NCI-H2029 (cell line): ENCODE results near the gene BTBD16.

Experiments used
- DNase-seq: peaks from one replicate; lab custom pipeline; 2025; lab: John Stamatoyannopoulos, UW

Gene BTBD16

GRCh38 chr10:122343936-122344335, 72.8 kb downstream of the BTBD16 start:
- DNase-seq, result no peak

- no peak for DNase-seq
Measured at GRCh38 chr10:122344741-122345258, 73.7 kb downstream of the BTBD16 start.

GRCh38 chr10:122346326-122346950, 75.3 kb downstream of the BTBD16 start:
- no peak for DNase-seq

- DNase-seq, result no peak
Measured at GRCh38 chr10:122347170-122347841, 76.2 kb downstream of the BTBD16 start.

- no peak for DNase-seq
Measured at GRCh38 chr10:122348512-122348911, 77.4 kb downstream of the BTBD16 start.

- DNase-seq, result no peak
Measured at GRCh38 chr10:122348935-122349361, 77.9 kb downstream of the BTBD16 start.

GRCh38 chr10:122349758-122350369, 78.8 kb downstream of the BTBD16 start:
- no peak for DNase-seq

- no peak for DNase-seq
Measured at GRCh38 chr10:122350893-122351292, 79.8 kb downstream of the BTBD16 start.

- no peak for DNase-seq
Measured at GRCh38 chr10:122352817-122353525, 81.9 kb downstream of the BTBD16 start.

GRCh38 chr10:122354383-122354782, 83.3 kb downstream of the BTBD16 start:
- DNase-seq, result no peak

- DNase-seq, result no peak
Measured at GRCh38 chr10:122357685-122358084, 86.6 kb downstream of the BTBD16 start.

GRCh38 chr10:122359621-122360020, 88.5 kb downstream of the BTBD16 start:
- DNase-seq, result no peak

GRCh38 chr10:122361046-122361445, 90.0 kb downstream of the BTBD16 start:
- no peak for DNase-seq

GRCh38 chr10:122362031-122362592, 91.0 kb downstream of the BTBD16 start:
- DNase-seq, result no peak

GRCh38 chr10:122362621-122363020, 91.5 kb downstream of the BTBD16 start:
- DNase-seq, result no peak

GRCh38 chr10:122363311-122363710, 92.2 kb downstream of the BTBD16 start:
- no peak for DNase-seq

GRCh38 chr10:122363722-122364463, 92.8 kb downstream of the BTBD16 start:
- no peak for DNase-seq

GRCh38 chr10:122368502-122369254, 97.6 kb downstream of the BTBD16 start:
- DNase-seq, result no peak

GRCh38 chr10:122373108-122373507, 102.0 kb downstream of the BTBD16 start:
- no peak for DNase-seq

- DNase-seq, result no peak
Measured at GRCh38 chr10:122373721-122374120, 102.6 kb downstream of the BTBD16 start.
